Loucy (cell line): Measurements from ENCODE around the gene TENT5A.

Source experiments
- H2AFZ ChIP-seq: fragments of 200-600 bp; sonication (generic); 2 replicates; pipeline ENCODE4 v1.6.0; 2016; ENCODE audit warnings: antibody characterized with exemption, mild to moderate bottlenecking, low read length, moderate library complexity
- H3F3A ChIP-seq: fragments of 200-600 bp; 2 replicates; pipeline ENCODE4 v1.6.0; 2016; ENCODE audit warnings: antibody characterized with exemption, low read depth, mild to moderate bottlenecking
- H3K27me3 ChIP-seq: fragments of 200-600 bp; sonication (generic); 2 replicates; pipeline ENCODE4 v1.6.1; 2014; ENCODE audit warnings: low read length, mild to moderate bottlenecking; ENCODE audit not compliant: insufficient read depth, poor library complexity, severe bottlenecking
- H3K36me3 ChIP-seq: fragments of 200-600 bp; sonication (generic); 2 replicates; pipeline ENCODE4 v1.6.1; 2016; ENCODE audit warnings: low read length; ENCODE audit not compliant: insufficient read depth
- H3K4me1 ChIP-seq: fragments of 200-600 bp; sonication (generic); 2 replicates; pipeline ENCODE4 v1.5.1; 2014; ENCODE audit warnings: low read length, mild to moderate bottlenecking; ENCODE audit not compliant: insufficient read depth, poor library complexity, severe bottlenecking
- H3K4me2 ChIP-seq: fragments of 200-600 bp; sonication (generic); 2 replicates; pipeline ENCODE4 v1.6.0; 2014; ENCODE audit warnings: antibody characterized with exemption, low read length, low read depth, mild to moderate bottlenecking; ENCODE audit not compliant: poor library complexity, severe bottlenecking
- H3K4me3 ChIP-seq: fragments of 200-600 bp; sonication (generic); 2 replicates; pipeline ENCODE4 v1.5.1; 2014; ENCODE audit warnings: low read length, mild to moderate bottlenecking, mixed read lengths; ENCODE audit not compliant: poor library complexity, severe bottlenecking
- H3K79me2 ChIP-seq: fragments of 200-600 bp; sonication (generic); 2 replicates; pipeline ENCODE4 v1.6.1; 2014; ENCODE audit warnings: low read length; ENCODE audit not compliant: insufficient read depth
- H3K9ac ChIP-seq: fragments of 200-600 bp; sonication (generic); 2 replicates; pipeline ENCODE4 v1.6.0; 2014; ENCODE audit warnings: mild to moderate bottlenecking, low read depth, low read length, moderate library complexity; ENCODE audit not compliant: poor library complexity, severe bottlenecking
- H3K9me2 ChIP-seq: fragments of 200-600 bp; sonication (generic); replicated peaks from 2 replicates; pipeline ENCODE4 v1.6.1; 2016; ENCODE audit warnings: low read depth, low read length, mixed read lengths
- H3K9me3 ChIP-seq: fragments of 200-600 bp; sonication (generic); 2 replicates; pipeline ENCODE4 v1.6.1; 2014; ENCODE audit warnings: mild to moderate bottlenecking, antibody characterized with exemption, low read length, low read depth; ENCODE audit not compliant: insufficient read depth
- H4K20me1 ChIP-seq: fragments of 200-600 bp; sonication (generic); 2 replicates; pipeline ENCODE4 v1.6.0; 2014; ENCODE audit warnings: antibody characterized with exemption, low read length, mild to moderate bottlenecking; ENCODE audit not compliant: insufficient read depth, poor library complexity, severe bottlenecking
- EZH2phosphoT487 ChIP-seq: fragments of 200-600 bp; IDR thresholded peaks from 2 replicates; pipeline ENCODE4 v1.6.1; 2018; ENCODE audit warnings: antibody characterized with exemption, mild to moderate bottlenecking, moderate library complexity, borderline replicate concordance
- TF ChIP-seq, protein P1 (sequence below): fragments of 200-600 bp; sonication (generic); conservative IDR thresholded peaks from 2 replicates; pipeline ENCODE4 v1.5.1; 2014; ENCODE audit warnings: mild to moderate bottlenecking, antibody characterized with exemption, low read length

Gene TENT5A

DNA sequence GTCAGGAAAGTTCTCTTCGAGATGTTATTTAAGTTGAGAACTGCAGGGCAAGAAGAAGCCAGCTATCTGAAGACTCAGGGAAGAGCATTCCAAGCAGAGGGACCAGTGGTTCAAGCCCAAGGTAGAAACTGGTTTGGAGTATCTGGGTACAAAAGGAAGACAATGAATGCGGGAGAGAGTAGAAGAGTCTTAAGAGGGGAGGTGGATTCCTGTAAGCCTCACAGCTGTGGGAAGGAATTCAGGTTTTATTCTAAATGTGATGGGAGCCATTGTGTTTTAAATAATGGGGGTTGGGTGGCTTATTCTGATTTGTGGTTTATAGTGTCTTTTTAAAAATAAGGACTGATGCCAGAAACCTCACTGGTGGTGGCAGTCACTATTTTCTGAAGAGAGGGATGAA, 37.6 kb upstream of the TENT5A start:
- H3K9me2 ChIP-seq: no peaks in the 10 kb centered on the region
- H3K4me2 ChIP-seq: no peak overlapping the region
- no peak overlapping the region for H2AFZ ChIP-seq
- TF ChIP-seq, protein P1, sequence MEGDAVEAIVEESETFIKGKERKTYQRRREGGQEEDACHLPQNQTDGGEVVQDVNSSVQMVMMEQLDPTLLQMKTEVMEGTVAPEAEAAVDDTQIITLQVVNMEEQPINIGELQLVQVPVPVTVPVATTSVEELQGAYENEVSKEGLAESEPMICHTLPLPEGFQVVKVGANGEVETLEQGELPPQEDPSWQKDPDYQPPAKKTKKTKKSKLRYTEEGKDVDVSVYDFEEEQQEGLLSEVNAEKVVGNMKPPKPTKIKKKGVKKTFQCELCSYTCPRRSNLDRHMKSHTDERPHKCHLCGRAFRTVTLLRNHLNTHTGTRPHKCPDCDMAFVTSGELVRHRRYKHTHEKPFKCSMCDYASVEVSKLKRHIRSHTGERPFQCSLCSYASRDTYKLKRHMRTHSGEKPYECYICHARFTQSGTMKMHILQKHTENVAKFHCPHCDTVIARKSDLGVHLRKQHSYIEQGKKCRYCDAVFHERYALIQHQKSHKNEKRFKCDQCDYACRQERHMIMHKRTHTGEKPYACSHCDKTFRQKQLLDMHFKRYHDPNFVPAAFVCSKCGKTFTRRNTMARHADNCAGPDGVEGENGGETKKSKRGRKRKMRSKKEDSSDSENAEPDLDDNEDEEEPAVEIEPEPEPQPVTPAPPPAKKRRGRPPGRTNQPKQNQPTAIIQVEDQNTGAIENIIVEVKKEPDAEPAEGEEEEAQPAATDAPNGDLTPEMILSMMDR: no peak
- TF ChIP-seq EZH2phosphoT487: no peak
- H3K79me2 ChIP-seq: no peaks in the 10 kb centered on the region
- H3K9ac ChIP-seq: no peak overlapping the region
- no peaks in the 10 kb centered on the region for H3K9me3 ChIP-seq
- H3F3A ChIP-seq: no peaks in the 10 kb centered on the region; the same call in 1 of the 2 replicates
- no peaks in the 10 kb centered on the region for H4K20me1 ChIP-seq
- H3K36me3 ChIP-seq: no peaks in the 10 kb centered on the region
- H3K4me1 ChIP-seq: peaks cover 50% of the 10 kb centered on the region
- no peak overlapping the region for H3K4me3 ChIP-seq
- H3K27me3 ChIP-seq: no peaks in the 10 kb centered on the region

DNA sequence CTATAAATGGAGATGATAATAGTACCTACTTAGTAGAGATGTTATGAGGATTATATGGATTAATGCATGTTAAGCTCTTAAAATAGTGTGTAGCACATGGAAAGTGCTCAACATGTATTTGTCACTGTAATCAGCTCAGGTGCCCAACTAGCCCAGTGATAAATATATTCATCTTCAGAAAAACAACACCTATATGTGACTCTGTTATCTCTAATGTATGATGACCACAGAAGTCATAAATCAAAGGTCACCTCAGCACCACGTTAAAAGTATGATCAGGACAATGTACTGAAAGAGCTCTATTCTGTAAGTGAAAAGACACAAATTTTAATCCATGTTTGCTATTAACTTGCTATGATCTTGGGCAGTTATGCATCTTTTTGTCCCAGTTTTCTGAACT, 36.8 kb upstream of the TENT5A start:
- no peak overlapping the region; the same call in none of the 2 replicates for H2AFZ ChIP-seq
- TF ChIP-seq EZH2phosphoT487: no peak
- TF ChIP-seq, protein P1: no peak
- H3F3A ChIP-seq: no peaks in the 10 kb centered on the region; the same call in 1 of the 2 replicates
- no peaks in the 10 kb centered on the region for H3K36me3 ChIP-seq
- no peaks in the 10 kb centered on the region for H3K27me3 ChIP-seq
- H3K9me3 ChIP-seq: no peaks in the 10 kb centered on the region
- peaks cover 50% of the 10 kb centered on the region for H3K4me1 ChIP-seq
- H3K9ac ChIP-seq: no peak overlapping the region
- H4K20me1 ChIP-seq: no peaks in the 10 kb centered on the region
- H3K4me3 ChIP-seq: no peak overlapping the region
- no peaks in the 10 kb centered on the region for H3K79me2 ChIP-seq
- no peaks in the 10 kb centered on the region for H3K9me2 ChIP-seq
- H3K4me2 ChIP-seq: no peak overlapping the region

DNA sequence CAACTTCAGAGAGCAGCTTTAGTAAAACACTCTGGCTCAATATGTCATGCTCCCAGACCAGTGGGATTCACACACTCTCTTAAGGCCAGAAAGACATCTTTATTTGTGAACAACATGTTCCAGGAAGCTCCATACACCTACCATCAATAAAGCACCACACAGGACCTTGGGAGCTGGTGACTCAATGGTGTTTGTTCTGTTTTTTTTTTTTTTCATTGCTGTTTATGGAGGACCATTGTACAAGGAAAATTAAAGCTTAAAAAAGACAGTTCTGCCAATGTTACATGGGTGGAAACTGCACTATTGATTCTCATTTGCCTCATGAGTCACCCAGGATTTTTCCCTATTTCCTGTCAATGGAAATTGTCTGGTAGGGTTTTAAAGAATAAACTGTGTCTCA, 36.3 kb upstream of the TENT5A start:
- no peak overlapping the region for H3K9ac ChIP-seq
- H2AFZ ChIP-seq: peak overlapping the region; percentile 62
- TF ChIP-seq, protein P1: no peak
- TF ChIP-seq EZH2phosphoT487: no peak
- no peak overlapping the region for H3K4me2 ChIP-seq
- no peaks in the 10 kb centered on the region for H3K36me3 ChIP-seq
- H3K27me3 ChIP-seq: no peaks in the 10 kb centered on the region
- H3K4me3 ChIP-seq: no peak overlapping the region
- H3K9me2 ChIP-seq: no peaks in the 10 kb centered on the region
- peaks cover 50% of the 10 kb centered on the region for H3K4me1 ChIP-seq
- no peaks in the 10 kb centered on the region for H3K79me2 ChIP-seq
- H4K20me1 ChIP-seq: no peaks in the 10 kb centered on the region
- no peaks in the 10 kb centered on the region; the same call in 1 of the 2 replicates for H3F3A ChIP-seq
- H3K9me3 ChIP-seq: no peaks in the 10 kb centered on the region
